Heart left ventricle (tissue), 13 donors: ENCODE data around the gene LPP.

Source experiments
- POLR2A ChIP-seq, 2 donors: fragments of 450-650 bp; IDR thresholded peaks; one replicate each; pipeline ENCODE4 v1.6.1; 2017; ENCODE audit warnings: antibody characterized with exemption in 2 of 2, mild to moderate bottlenecking in 2 of 2, moderate library complexity in 2 of 2
- TF ChIP-seq, protein P1 (sequence below), 12 donors: fragments of 200-600 bp; sonication (generic) in 4 of 12; IDR thresholded peaks; one replicate each; pipeline versions ENCODE4 v1.5.0 to v1.8.0; 2018 to 2022; ENCODE audit warnings: antibody characterized with exemption in 12 of 12, mild to moderate bottlenecking in 5 of 12
- donor health status: ischemic (EF 13 %, LVEDD 7.1; RV severe dilation, severe dysfunction).
- donor health status: DM: no; HTN: yes; CAD: no.
- donor health status: DM: no; HTN: no; CAD: no.
- donor health status: ischemic (EF 25% LVEDD 6.9; RV normal size, moderate dysfunction).
- donor health status: ischemic (EF 25% LVEDD 5.7; RV mildly dilated, moderate dysfunction).
- donor health status: ischemic (EF 35%, LVEDD 5.7; RV mildly dilated, moderate dysfunction).
- donor health status: nonischemic (EF 11% LVEDD 7.7; RV severe dilation, severe dysfunction).
- donor health status: DM: yes; HTN: yes; CAD: no.
- donor health status: PGD.
- donor health status: ischemic (EF 29% LVEDD 5.4; RV normal size, mild dysfunction).
- donor health status: nonischemic (EF 23%, LVEDD 6.1; RV moderate dilation, normal function).

DNA sequence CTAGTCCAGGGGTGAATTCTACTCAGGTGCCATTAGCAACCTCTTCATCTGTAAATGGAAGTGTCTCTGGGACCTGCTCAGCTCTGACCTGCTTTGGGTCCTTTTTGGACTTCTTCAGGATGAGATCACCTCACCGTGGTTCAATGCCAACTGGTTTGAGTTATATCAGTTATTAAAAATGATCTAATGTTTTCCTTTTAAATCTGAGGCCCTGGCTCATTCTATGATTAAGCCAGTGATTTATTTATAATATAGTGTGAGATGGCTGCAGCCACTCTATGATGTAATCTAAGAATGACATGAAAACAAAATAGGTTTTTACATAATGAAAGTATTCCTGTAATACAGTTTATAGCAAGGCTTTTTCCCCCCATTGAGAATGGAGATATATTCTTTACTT, 79.4 kb downstream of the LPP start:
- TF ChIP-seq, protein P1, sequence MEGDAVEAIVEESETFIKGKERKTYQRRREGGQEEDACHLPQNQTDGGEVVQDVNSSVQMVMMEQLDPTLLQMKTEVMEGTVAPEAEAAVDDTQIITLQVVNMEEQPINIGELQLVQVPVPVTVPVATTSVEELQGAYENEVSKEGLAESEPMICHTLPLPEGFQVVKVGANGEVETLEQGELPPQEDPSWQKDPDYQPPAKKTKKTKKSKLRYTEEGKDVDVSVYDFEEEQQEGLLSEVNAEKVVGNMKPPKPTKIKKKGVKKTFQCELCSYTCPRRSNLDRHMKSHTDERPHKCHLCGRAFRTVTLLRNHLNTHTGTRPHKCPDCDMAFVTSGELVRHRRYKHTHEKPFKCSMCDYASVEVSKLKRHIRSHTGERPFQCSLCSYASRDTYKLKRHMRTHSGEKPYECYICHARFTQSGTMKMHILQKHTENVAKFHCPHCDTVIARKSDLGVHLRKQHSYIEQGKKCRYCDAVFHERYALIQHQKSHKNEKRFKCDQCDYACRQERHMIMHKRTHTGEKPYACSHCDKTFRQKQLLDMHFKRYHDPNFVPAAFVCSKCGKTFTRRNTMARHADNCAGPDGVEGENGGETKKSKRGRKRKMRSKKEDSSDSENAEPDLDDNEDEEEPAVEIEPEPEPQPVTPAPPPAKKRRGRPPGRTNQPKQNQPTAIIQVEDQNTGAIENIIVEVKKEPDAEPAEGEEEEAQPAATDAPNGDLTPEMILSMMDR (IDR thresholded peaks at IDR 0.05), result no peak
- TF ChIP-seq POLR2A (IDR thresholded peaks at IDR 0.05), result no peak
